Trophoblast cell (in vitro differentiated cells and primary cell): ENCODE measurements around the gene KCNQ2.

Source experiments
- DNase-seq, 2 donors: peaks; one replicate each; pipeline ENCODE4 v3.0.0-alpha.2; 2016
- H2AFZ ChIP-seq: 2 replicates; pipeline ENCODE4 v1.6.1; 2013; ENCODE audit warnings: low read length, moderate library complexity, mild to moderate bottlenecking; ENCODE audit not compliant: insufficient read depth, poor library complexity
- H2AK5ac ChIP-seq: 2 replicates; pipeline ENCODE4 v1.6.1; 2013; ENCODE audit warnings: mild to moderate bottlenecking, low read length
- H2BK120ac ChIP-seq: 2 replicates; pipeline ENCODE4 v1.6.1; 2013; ENCODE audit warnings: low read length, mild to moderate bottlenecking, moderate library complexity; ENCODE audit not compliant: insufficient read depth, poor library complexity
- H2BK12ac ChIP-seq: 2 replicates; pipeline ENCODE4 v1.6.1; 2013; ENCODE audit warnings: mild to moderate bottlenecking, low read length, moderate library complexity
- H2BK5ac ChIP-seq: 2 replicates; pipeline ENCODE4 v1.6.1; 2013; ENCODE audit warnings: low read length, low read depth, moderate library complexity, mild to moderate bottlenecking; ENCODE audit not compliant: poor library complexity
- H3K14ac ChIP-seq: 2 replicates; pipeline ENCODE4 v1.6.1; 2013; ENCODE audit warnings: mild to moderate bottlenecking, low read length
- H3K18ac ChIP-seq: 2 replicates; pipeline ENCODE4 v1.6.1; 2013; ENCODE audit warnings: mild to moderate bottlenecking, low read length
- H3K23ac ChIP-seq: 2 replicates; pipeline ENCODE4 v1.6.1; 2013; ENCODE audit warnings: low read length
- H3K27ac ChIP-seq: 2 replicates; pipeline ENCODE4 v1.5.1; 2013; ENCODE audit warnings: low read depth, mild to moderate bottlenecking, inconsistent platforms, low read length, moderate library complexity
- H3K27me3 ChIP-seq: 2 replicates; pipeline ENCODE4 v1.6.1; 2013; ENCODE audit warnings: inconsistent platforms, mild to moderate bottlenecking, low read length, moderate library complexity; ENCODE audit not compliant: insufficient read depth
- H3K36me3 ChIP-seq, 2 experiments: 1 replicate in 1 of 2; 2 replicates in 1 of 2; pipeline ENCODE4 v1.6.1; 2013; ENCODE audit warnings: low read length in 2 of 2, mild to moderate bottlenecking in 2 of 2, moderate library complexity in 1 of 2; ENCODE audit not compliant: insufficient read depth in 2 of 2, control insufficient read depth in 1 of 2
- H3K4ac ChIP-seq: 2 replicates; pipeline ENCODE4 v1.6.1; 2013; ENCODE audit warnings: low read depth, mild to moderate bottlenecking, low read length, moderate library complexity
- H3K4me1 ChIP-seq, 2 experiments: 1 replicate in 1 of 2; 2 replicates in 1 of 2; pipeline ENCODE4 v1.6.1; 2013; ENCODE audit warnings: low read length in 2 of 2, mild to moderate bottlenecking in 2 of 2, moderate library complexity in 1 of 2; ENCODE audit not compliant: insufficient read depth in 2 of 2, control insufficient read depth in 1 of 2
- H3K4me2 ChIP-seq: 2 replicates; pipeline ENCODE4 v1.6.1; 2013; ENCODE audit warnings: inconsistent platforms, mild to moderate bottlenecking, low read length, moderate library complexity
- H3K4me3 ChIP-seq: 2 replicates; pipeline ENCODE4 v1.5.1; 2013; ENCODE audit warnings: mild to moderate bottlenecking, low read depth, low read length, inconsistent platforms
- H3K79me1 ChIP-seq: one replicate; pipeline ENCODE4 v1.6.1; 2013; ENCODE audit warnings: low read length
- H3K79me2 ChIP-seq: 2 replicates; pipeline ENCODE4 v1.6.1; 2013; ENCODE audit warnings: low read length, mild to moderate bottlenecking; ENCODE audit not compliant: control insufficient read depth, insufficient read depth, poor library complexity
- H3K9ac ChIP-seq: 2 replicates; pipeline ENCODE4 v1.6.1; 2013; ENCODE audit warnings: mild to moderate bottlenecking, low read length
- H3K9me3 ChIP-seq: 2 replicates; pipeline ENCODE4 v1.6.1; 2013; ENCODE audit warnings: low read depth, mild to moderate bottlenecking, control low read depth, inconsistent platforms, low read length; ENCODE audit not compliant: insufficient read depth
- H4K12ac ChIP-seq: 2 replicates; pipeline ENCODE4 v1.6.1; 2013; ENCODE audit warnings: low read depth, mild to moderate bottlenecking, low read length, moderate library complexity
- H4K8ac ChIP-seq: 2 replicates; pipeline ENCODE4 v1.6.1; 2013; ENCODE audit warnings: low read depth, mild to moderate bottlenecking, low read length, moderate library complexity
- H4K91ac ChIP-seq: one replicate; pipeline ENCODE4 v1.6.1; 2013; ENCODE audit warnings: low read depth, mild to moderate bottlenecking, low read length, moderate library complexity
- WGBS: extraction: QIAGEN DNeasy Blood & Tissue Kit; methylation state at CpG from one replicate; pipeline ENCODE4 v1.1.7; 2013; ENCODE audit warnings: missing lambda C conversion rate; ENCODE audit not compliant: insufficient read length, insufficient coverage; ENCODE audit errors: extremely low coverage; 5-methylcytosine and 5-hydroxymethylcytosine counted together

Gene KCNQ2

DNA sequence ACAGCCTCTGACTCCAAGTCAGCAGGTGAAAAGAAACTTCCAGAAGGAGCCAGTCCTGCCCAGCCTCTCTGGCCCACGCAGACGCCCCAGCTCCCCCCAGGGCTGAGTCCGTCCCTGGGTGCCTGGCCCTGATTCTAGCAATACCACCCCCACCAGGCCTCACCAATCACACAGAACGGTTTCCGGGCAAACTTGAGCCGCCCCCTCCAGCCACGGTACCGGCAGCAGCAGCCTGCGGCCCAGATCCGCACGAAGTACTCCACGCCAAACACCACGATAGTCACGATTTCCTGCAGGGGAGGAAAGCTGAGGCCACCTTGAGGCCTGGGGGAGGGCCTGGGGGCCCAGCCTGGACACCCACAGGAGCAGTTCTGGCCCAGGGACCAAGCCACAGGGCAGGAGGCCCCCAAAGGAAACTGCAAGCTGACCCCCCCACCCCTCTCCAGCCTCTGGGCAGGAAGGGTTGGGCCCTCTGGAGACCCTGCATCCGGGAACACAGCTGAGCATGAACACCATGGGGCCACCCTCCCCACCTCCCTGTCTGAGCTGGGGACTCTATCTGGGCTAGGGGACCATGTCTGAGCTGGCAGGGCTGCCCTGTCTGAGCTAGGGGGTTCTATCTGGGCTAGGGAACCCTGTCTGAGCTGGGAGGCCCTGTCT lies 27.2 kb downstream of the KCNQ2 start:
- Histone ChIP-seq H3K36me3 (no peaks in the 10 kb centered on the region), H3K4me3 (no peak overlapping the region)

DNA sequence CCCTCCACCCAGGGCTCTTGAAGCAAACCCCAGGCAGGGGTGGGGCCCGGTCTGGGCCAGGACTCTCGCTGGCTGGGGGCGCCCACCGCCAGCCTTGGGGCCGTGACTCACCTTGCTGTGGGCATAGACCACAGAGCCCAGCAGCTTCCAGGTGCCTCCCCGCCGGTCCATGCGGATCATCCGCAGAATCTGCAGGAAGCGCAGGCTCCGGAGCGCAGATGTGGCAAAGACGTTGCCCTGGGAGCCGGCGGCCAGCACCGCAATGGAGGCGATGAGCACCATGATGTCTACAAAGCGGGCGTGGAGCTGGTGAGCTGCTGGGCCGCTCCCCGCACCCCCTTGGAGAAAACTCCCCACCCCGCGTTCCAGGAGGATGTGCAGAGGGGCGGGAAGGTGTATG lies 27.9 kb downstream of the KCNQ2 start:
- no peak for DNase-seq
- Histone ChIP-seq H3K36me3 (no peaks in the 10 kb centered on the region), H3K4me1 (no peaks in the 10 kb centered on the region), H3K79me2 (no peaks in the 10 kb centered on the region), H3K9me3 (peaks cover 6% of the 10 kb centered on the region), H3K23ac (no peak overlapping the region), H3K27me3 (no peaks in the 10 kb centered on the region), H4K8ac (no peak overlapping the region), H3K14ac (no peak overlapping the region), H2AK5ac (no peak overlapping the region), H3K4me3 (no peak overlapping the region), H3K4ac (no peak overlapping the region), H3K4me2 (no peak overlapping the region), H2AFZ (no peak overlapping the region), H3K18ac (no peak overlapping the region), H3K9ac (no peak overlapping the region), H3K79me1 (no peaks in the 10 kb centered on the region), H2BK120ac (no peak overlapping the region), H3K27ac (no peak overlapping the region), H4K91ac (no peak overlapping the region), H4K12ac (no peak overlapping the region), H2BK5ac (no peak overlapping the region), H2BK12ac (no peak overlapping the region)
- WGBS: no CpG with 5 or more reads among the region's 24 CpGs

More for the DNA sequence above, 27.2 kb downstream of the KCNQ2 start:
- Histone ChIP-seq H3K27me3 (no peaks in the 10 kb centered on the region), H3K23ac (no peak overlapping the region), H3K9me3 (peaks cover 8% of the 10 kb centered on the region), H4K91ac (no peak overlapping the region), H4K12ac (no peak overlapping the region), H3K4ac (no peak overlapping the region), H3K27ac (no peak overlapping the region), H3K4me1 (no peaks in the 10 kb centered on the region), H3K18ac (no peak overlapping the region), H2BK5ac (no peak overlapping the region), H4K8ac (no peak overlapping the region), H2AFZ (no peak overlapping the region), H2BK120ac (no peak overlapping the region), H3K14ac (no peak overlapping the region), H3K79me2 (no peaks in the 10 kb centered on the region), H2AK5ac (no peak overlapping the region), H3K79me1 (no peaks in the 10 kb centered on the region), H2BK12ac (no peak overlapping the region), H3K4me2 (no peak overlapping the region), H3K9ac (no peak overlapping the region)
- no peak for DNase-seq
- WGBS: no CpG with 5 or more reads among the region's 15 CpGs

DNA sequence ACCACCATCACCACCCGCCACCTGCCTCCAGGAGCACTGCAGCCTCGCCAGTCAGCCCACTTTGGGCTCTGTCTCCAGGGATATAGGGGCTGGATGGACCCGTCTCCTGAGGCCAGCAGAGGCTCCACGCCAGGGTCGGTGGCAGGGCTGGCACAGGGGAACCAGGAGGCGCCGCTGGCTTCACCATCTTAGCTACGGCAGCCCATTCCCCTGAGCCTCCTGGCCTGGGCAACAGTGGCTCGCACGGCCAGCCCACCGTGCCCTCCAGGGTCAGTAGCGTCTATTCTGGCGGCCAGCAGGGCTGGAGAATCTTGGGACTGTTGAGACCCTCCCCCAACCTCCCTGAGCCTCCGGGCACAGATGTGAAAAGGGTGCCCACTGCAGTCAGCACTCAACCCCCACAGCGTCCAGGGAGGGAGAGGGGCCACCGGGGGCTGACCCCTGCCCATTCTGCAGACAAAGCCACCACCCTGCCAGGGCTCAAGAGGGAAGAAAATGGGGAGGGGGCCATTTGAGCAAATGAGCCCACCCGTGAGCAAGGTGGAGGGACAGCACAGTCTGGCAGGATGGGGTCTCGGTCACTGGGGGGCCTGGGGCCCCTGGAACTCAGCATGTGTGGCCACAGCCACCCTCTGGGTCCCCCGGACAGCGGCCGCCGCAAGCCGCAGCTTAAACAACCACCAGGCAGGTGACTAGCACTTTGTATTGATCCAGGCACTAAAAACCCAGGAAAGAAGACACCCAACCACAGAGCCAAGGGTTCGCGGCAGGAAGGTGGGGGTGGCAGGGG lies 28.7 kb downstream of the KCNQ2 start:
- H4K91ac ChIP-seq: no peak overlapping the region
- H3K79me2 ChIP-seq: no peaks in the 10 kb centered on the region
- no CpG with 5 or more reads among the region's 25 CpGs for WGBS

DNA sequence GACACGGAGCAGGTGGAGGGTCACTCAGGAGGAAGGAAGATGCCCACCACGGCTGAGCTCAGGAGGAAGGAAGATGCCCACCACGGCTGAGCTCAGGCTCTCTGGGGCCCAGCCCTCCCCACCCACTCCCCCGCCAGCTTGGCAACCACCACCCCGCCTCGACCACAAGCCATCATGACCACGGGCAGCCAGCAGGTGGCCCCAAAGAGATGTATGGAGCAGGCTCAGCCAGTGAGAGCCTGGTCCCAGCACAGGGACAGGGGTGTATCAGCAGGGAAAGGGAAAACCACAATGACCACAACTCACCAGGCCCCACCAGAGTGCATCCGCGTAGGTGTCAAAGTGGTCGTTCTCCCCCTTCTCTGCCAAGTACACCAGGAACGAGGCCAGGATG lies 30.4 kb downstream of the KCNQ2 start:
- Histone ChIP-seq H4K8ac (no peak overlapping the region), H3K18ac (no peak overlapping the region), H3K4me3 (peak overlapping the region; percentile 25), H4K12ac (no peak overlapping the region), H3K14ac (no peak overlapping the region), H3K9ac (no peak overlapping the region), H2BK12ac (no peak overlapping the region), H2BK120ac (no peak overlapping the region), H3K4ac (no peak overlapping the region), H3K23ac (no peak overlapping the region), H3K4me1 (no peaks in the 10 kb centered on the region), H3K9me3 (peaks cover 9% of the 10 kb centered on the region), H3K4me2 (no peak overlapping the region), H3K36me3 (no peaks in the 10 kb centered on the region), H3K79me1 (no peaks in the 10 kb centered on the region), H3K27me3 (no peaks in the 10 kb centered on the region), H3K79me2 (no peaks in the 10 kb centered on the region), H4K91ac (no peak overlapping the region), H3K27ac (no peak overlapping the region), H2AK5ac (no peak overlapping the region), H2AFZ (no peak overlapping the region), H2BK5ac (no peak overlapping the region)
- WGBS: no CpG with 5 or more reads among the region's 11 CpGs
- DNase-seq: no peak

More for the DNA sequence above, 28.7 kb downstream of the KCNQ2 start:
- H3K79me1 ChIP-seq: no peaks in the 10 kb centered on the region
- no peak for DNase-seq
- no peaks in the 10 kb centered on the region for H3K27me3 ChIP-seq
- peaks cover 9% of the 10 kb centered on the region for H3K9me3 ChIP-seq
- no peak overlapping the region for H4K8ac ChIP-seq
- no peak overlapping the region for H3K14ac ChIP-seq
- no peak overlapping the region for H2BK5ac ChIP-seq
- no peak overlapping the region for H4K12ac ChIP-seq
- no peak overlapping the region for H3K23ac ChIP-seq
- H2AK5ac ChIP-seq: no peak overlapping the region
- H2BK120ac ChIP-seq: no peak overlapping the region
- H3K27ac ChIP-seq: no peak overlapping the region
- H2BK12ac ChIP-seq: no peak overlapping the region
- no peak overlapping the region for H3K9ac ChIP-seq
- H3K4me2 ChIP-seq: no peak overlapping the region
- no peaks in the 10 kb centered on the region for H3K4me1 ChIP-seq
- H3K36me3 ChIP-seq: no peaks in the 10 kb centered on the region
- H3K18ac ChIP-seq: no peak overlapping the region
- H3K4me3 ChIP-seq: no peak overlapping the region
- H3K4ac ChIP-seq: no peak overlapping the region
- H2AFZ ChIP-seq: no peak overlapping the region
